Endothelial cell of umbilical vein (primary cell): Measurements from ENCODE around the gene CDK18. TPM values are rescaled to one million over a fixed set of nuclear protein-coding genes. Genes with fewer than 3 reads are reported as not detected.

Experiments
- BruUV-seq: library from RNA; stranded (reverse); fragments of 400-500 nt; replicated peaks from 2 replicates; lab custom pipeline; 2021; lab: Mats Ljungman, UMichigan
- CTCF ChIA-PET: fragments of 300-600, 350-600 bp; sonication (Branson Sonifier 250); formaldehyde crosslinking; loops from one replicate; lab custom pipeline; 2021; ENCODE audit warnings: antibody characterized with exemption, inconsistent platforms; lab: Charles Lee
- POLR2A ChIA-PET: fragments of 300-600, 350-600 bp; sonication (Branson Sonifier 250); formaldehyde crosslinking; loops from one replicate; lab custom pipeline; 2021; ENCODE audit warnings: antibody characterized with exemption, inconsistent platforms; lab: Charles Lee
- DNase-seq: peaks from one replicate; pipeline ENCODE4 v3.0.0-alpha.2; 2011; ENCODE audit warnings: low read depth, low spot score
- FAIRE-seq: peaks from 2 replicates; lab custom pipeline; 2011; peaks lifted over from hg19 to GRCh38; lab: Jason Lieb, UNC
- H2AFZ ChIP-seq: 2 replicates; pipeline ENCODE4 v1.6.0; 2012; ENCODE audit warnings: low read depth, low read length, control low read depth, inconsistent platforms
- H3K27ac ChIP-seq: 2 replicates; pipeline ENCODE4 v1.5.1; 2011; ENCODE audit warnings: low read depth, mild to moderate bottlenecking, control low read depth, low read length, moderate library complexity; ENCODE audit not compliant: insufficient read depth
- H3K27me3 ChIP-seq, 2 experiments: 2 replicates each; pipeline versions ENCODE4 v1.6.0 to v1.6.1; 2011; ENCODE audit warnings: low read length in 2 of 2, mixed read lengths in 1 of 2; ENCODE audit not compliant: control insufficient read depth in 2 of 2, insufficient read depth in 2 of 2
- H3K36me3 ChIP-seq, 2 experiments: 2 replicates in 1 of 2; 3 replicates in 1 of 2; pipeline ENCODE4 v1.5.1; 2011; ENCODE audit warnings: low read length in 2 of 2, mild to moderate bottlenecking in 1 of 2, moderate library complexity in 1 of 2; ENCODE audit not compliant: control insufficient read depth in 2 of 2, insufficient read depth in 2 of 2; ENCODE audit errors: extremely low read depth in 1 of 2
- H3K4me1 ChIP-seq: 3 replicates; pipeline ENCODE4 v1.5.1; 2011; ENCODE audit warnings: mild to moderate bottlenecking, low read length; ENCODE audit not compliant: control insufficient read depth, insufficient read depth; ENCODE audit errors: extremely low read depth
- H3K4me2 ChIP-seq: 2 replicates; pipeline ENCODE4 v1.6.1; 2011; ENCODE audit warnings: low read length, control low read depth, mixed read lengths; ENCODE audit not compliant: insufficient read depth
- H3K4me3 ChIP-seq, 3 experiments: fragments of 200-600 bp in 1 of 3; sonication (generic), shearing (Covaris generic) in 1 of 3; replicated peaks in 1 of 3; 2 replicates each; pipeline ENCODE4 v1.5.1; 2011 to 2016; ENCODE audit warnings: control low read depth in 3 of 3, low read length in 3 of 3, mild to moderate bottlenecking in 2 of 3, inconsistent platforms in 1 of 3, low read depth in 1 of 3, moderate library complexity in 1 of 3; ENCODE audit not compliant: insufficient read depth in 1 of 3
- H3K79me2 ChIP-seq: 2 replicates; pipeline ENCODE4 v1.6.0; 2012; ENCODE audit warnings: low read length, inconsistent platforms; ENCODE audit not compliant: control insufficient read depth, insufficient read depth
- H3K9ac ChIP-seq: replicated peaks from 2 replicates; pipeline ENCODE3; 2011; ENCODE audit warnings: low read length, control low read depth; ENCODE audit not compliant: insufficient read depth; ENCODE audit errors: extremely low read depth
- H3K9me1 ChIP-seq: replicated peaks from 3 replicates; pipeline ENCODE4 v1.6.0; 2011; ENCODE audit warnings: mild to moderate bottlenecking, low read length; ENCODE audit not compliant: control insufficient read depth, insufficient read depth; ENCODE audit errors: extremely low read depth
- H3K9me3 ChIP-seq: replicated peaks from 2 replicates; pipeline ENCODE4 v1.5.1; 2012; ENCODE audit warnings: low read length, inconsistent platforms; ENCODE audit not compliant: control insufficient read depth, insufficient read depth
- H4K20me1 ChIP-seq: replicated peaks from 2 replicates; pipeline ENCODE3; 2011; ENCODE audit warnings: mild to moderate bottlenecking, low read length; ENCODE audit not compliant: control insufficient read depth, insufficient read depth; ENCODE audit errors: extremely low read depth
- EZH2 ChIP-seq: IDR thresholded peaks from 2 replicates; pipeline ENCODE4 v1.6.1; 2012; ENCODE audit warnings: borderline replicate concordance, low read depth, mild to moderate bottlenecking, moderate library complexity, low read length, inconsistent platforms; ENCODE audit not compliant: severe bottlenecking
- FOS ChIP-seq: IDR thresholded peaks from 2 replicates; pipeline ENCODE4 v1.6.1; 2011; ENCODE audit warnings: mild to moderate bottlenecking, low read length, moderate library complexity, borderline replicate concordance; ENCODE audit not compliant: insufficient read depth
- GATA2 ChIP-seq: IDR thresholded peaks from 2 replicates; pipeline ENCODE4 v1.7.0; 2011; ENCODE audit warnings: low read depth, mild to moderate bottlenecking, moderate library complexity, mixed read lengths, low read length; ENCODE audit not compliant: insufficient read length, insufficient read depth
- JUN ChIP-seq: IDR thresholded peaks from 2 replicates; pipeline ENCODE4 v1.6.1; 2011; ENCODE audit warnings: borderline replicate concordance, low read depth; ENCODE audit not compliant: insufficient read length, insufficient read depth
- MAX ChIP-seq: IDR thresholded peaks from 2 replicates; pipeline ENCODE4 v1.6.1; 2011; ENCODE audit not compliant: insufficient read depth, insufficient read length
- MYC ChIP-seq: IDR thresholded peaks from one replicate; pipeline ENCODE4 v1.6.1; 2011; ENCODE audit warnings: mild to moderate bottlenecking, low read depth, low read length
- POLR2A ChIP-seq: IDR thresholded peaks from 2 replicates; pipeline ENCODE4 v1.6.1; 2012; ENCODE audit warnings: low read depth, mild to moderate bottlenecking, control low read depth, low read length
- POLR2AphosphoS5 ChIP-seq: IDR thresholded peaks from 2 replicates; pipeline ENCODE4 v1.6.1; 2012; ENCODE audit warnings: low read depth, mild to moderate bottlenecking, control low read depth, low read length, moderate library complexity; ENCODE audit not compliant: insufficient read depth
- dilution Hi-C: fragments of 300-500 bp; cut with MboI; formaldehyde crosslinking; loops from one replicate; pipeline ENCODE4 v1.15.0; 2019; ENCODE audit warnings: low sequenced_read_pairs; ENCODE audit not compliant: extremely low pct_ligation_motif_present
- intact Hi-C: fragments of 100-400 bp; cut with micrococcal nuclease; formaldehyde crosslinking; loops from one replicate; pipeline ENCODE4 v1.10.0; 2022
- polyA plus RNA-seq, 4 experiments: library from polyadenylated mRNA; depleted of rRNA in 3 of 4; stranded (reverse) in 3 of 4; unstranded in 1 of 4; fragments of >200 nt; gene quantifications; 2 replicates each; pipeline versions ENCODE4 v1.2.1 to v1.2.3, GENCODE V29; 2011 to 2012; ENCODE audit warnings: missing spikeins in 1 of 4
- total RNA-seq: library from RNA; stranded (reverse); gene quantifications from 2 replicates; pipeline ENCODE4 v1.2.3, GENCODE V29; 2021
- TF ChIP-seq, protein P1 (sequence below), 2 donors: IDR thresholded peaks; 1 replicate in 1 of 2; 2 replicates in 1 of 2; pipeline ENCODE4 v1.5.1; 2011; ENCODE audit warnings: low read length in 2 of 2, mild to moderate bottlenecking in 2 of 2, moderate library complexity in 2 of 2, control low read depth in 1 of 2, inconsistent platforms in 1 of 2, low read depth in 1 of 2; ENCODE audit not compliant: insufficient read depth in 1 of 2; ENCODE audit errors: extremely low read depth in 1 of 2

Gene CDK18
- total and polyA plus RNA-seq, 2 donors (not counting 3 experiments of a cell fraction or from before 2014, with no cell fraction given): 0.17 to 1.2 TPM

- FAIRE-seq: no peak
- Histone ChIP-seq H3K9me1 (no peaks in the 10 kb centered on the region), H4K20me1 (no peaks in the 10 kb centered on the region), H3K27ac (no peak overlapping the region), H3K27me3 (no peaks in the 10 kb centered on the region), H3K9me3 (no peaks in the 10 kb centered on the region), H3K9ac (no peak overlapping the region), H3K4me3 (no peak overlapping the region), H3K4me2 (no peak overlapping the region), H2AFZ (no peak overlapping the region), H3K79me2 (no peaks in the 10 kb centered on the region), H3K4me1 (peaks cover 5% of the 10 kb centered on the region), H3K36me3 (no peaks in the 10 kb centered on the region)
- CTCF ChIA-PET: interaction anchor here (0.8 to 17.8 kb wide), 6 partner anchors 9 to 178 kb away, joined by 3 to 292 read pairs (median 9); no protein-coding TSS in a partner anchor
- dilution Hi-C loops: no loop called here
- BruUV-seq: no TSS peak
- TF ChIP-seq POLR2A (no peak), EZH2 (no peak), MYC (no peak), FOS (no peak), MAX (no peak), GATA2 (no peak), POLR2AphosphoS5 (no peak), JUN (no peak)
- TF ChIP-seq, protein P1, sequence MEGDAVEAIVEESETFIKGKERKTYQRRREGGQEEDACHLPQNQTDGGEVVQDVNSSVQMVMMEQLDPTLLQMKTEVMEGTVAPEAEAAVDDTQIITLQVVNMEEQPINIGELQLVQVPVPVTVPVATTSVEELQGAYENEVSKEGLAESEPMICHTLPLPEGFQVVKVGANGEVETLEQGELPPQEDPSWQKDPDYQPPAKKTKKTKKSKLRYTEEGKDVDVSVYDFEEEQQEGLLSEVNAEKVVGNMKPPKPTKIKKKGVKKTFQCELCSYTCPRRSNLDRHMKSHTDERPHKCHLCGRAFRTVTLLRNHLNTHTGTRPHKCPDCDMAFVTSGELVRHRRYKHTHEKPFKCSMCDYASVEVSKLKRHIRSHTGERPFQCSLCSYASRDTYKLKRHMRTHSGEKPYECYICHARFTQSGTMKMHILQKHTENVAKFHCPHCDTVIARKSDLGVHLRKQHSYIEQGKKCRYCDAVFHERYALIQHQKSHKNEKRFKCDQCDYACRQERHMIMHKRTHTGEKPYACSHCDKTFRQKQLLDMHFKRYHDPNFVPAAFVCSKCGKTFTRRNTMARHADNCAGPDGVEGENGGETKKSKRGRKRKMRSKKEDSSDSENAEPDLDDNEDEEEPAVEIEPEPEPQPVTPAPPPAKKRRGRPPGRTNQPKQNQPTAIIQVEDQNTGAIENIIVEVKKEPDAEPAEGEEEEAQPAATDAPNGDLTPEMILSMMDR (IDR thresholded peaks at IDR 0.05; ENCODE audit: extremely low read depth in 1 of 2, insufficient read depth in 1 of 2, low read depth in 1 of 2, low read length in 2 of 2): no peak
- POLR2A ChIA-PET: no interaction called here
- DNase-seq: no peak
- intact Hi-C loops: loop anchor here (5.0 kb wide), 1 partner anchor 178 kb away; no protein-coding TSS in a partner anchor
These were observed 29.4 kb downstream of the CDK18 start for GRCh38 chr1:205533748-205534443.
